ENCODE data around the gene TMOD4. TPM values are rescaled to one million over a fixed set of nuclear protein-coding genes. Genes with fewer than 3 reads are reported as not detected.
A peak's percentile ranks its signal among the peaks of the same experiment; 100 is the strongest.

The TMOD4 gene
- total and polyA plus RNA-seq, 3 experiments from 2014 or later, result 1.0 to 3.7 (median 2.4) TPM

DNA sequence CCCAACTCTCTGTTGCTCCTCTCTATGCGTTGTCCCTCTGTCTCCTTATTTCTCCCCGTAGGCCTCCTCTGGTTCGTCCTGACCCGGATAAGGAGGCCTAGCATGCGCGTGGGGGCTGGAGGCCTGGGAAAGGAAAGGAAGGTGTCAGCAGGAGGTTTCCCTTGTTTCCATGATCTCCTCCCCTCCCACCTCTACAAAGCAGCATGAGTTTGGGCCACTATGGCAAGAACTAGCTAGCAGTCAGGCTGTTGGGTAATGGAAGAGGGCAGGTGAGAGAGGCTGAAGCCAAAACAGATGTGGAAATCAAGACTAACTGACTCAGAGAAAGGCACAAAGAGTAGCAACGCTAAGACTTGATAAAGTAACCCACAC lies 28.7 kb downstream of the TMOD4 start:
- Mint-ChIP-seq H3K36me3 (peaks cover 0 to 3% (median 0%) of the 10 kb centered on the region in 3 donors), H3K4me3 (peak overlapping the region; percentile 85 to 97 (median 96)), H3K27me3 (no peaks in the 10 kb centered on the region), H3K4me1 (peaks cover 10 to 24% (median 18%) of the 10 kb centered on the region in 3 donors), H3K9me3 (no peaks in the 10 kb centered on the region), H3K27ac (peak overlapping the region in 7 of 8 donors; percentile 55 to 97 (median 89))
- H3K36me3 ChIP-seq (ENCODE audit: insufficient read depth, low read length), result no peaks in the 10 kb centered on the region
- POLR2A ChIA-PET, result interaction anchor here (0.7 kb wide), 1 partner anchor 10 kb away, joined by 4 read pairs; no protein-coding TSS in a partner anchor
- H3K27me3 ChIP-seq (ENCODE audit: insufficient read depth, low read length, poor library complexity, severe bottlenecking), result no peaks in the 10 kb centered on the region
- CTCF ChIA-PET, result interaction anchor here (0.9 to 2.2 kb wide), 2 partner anchors 47 to 123 kb away, joined by 3 to 6 read pairs; no protein-coding TSS in a partner anchor
- H3K9me3 ChIP-seq (ENCODE audit: low read length), result no peaks in the 10 kb centered on the region
- H3K4me3 ChIP-seq (ENCODE audit: low read length), result peak overlapping the region; percentile 92
- peak overlapping the region; percentile 24 for H3K27ac ChIP-seq (ENCODE audit: low read depth, low read length)
- peaks cover 18% of the 10 kb centered on the region for H3K4me1 ChIP-seq (ENCODE audit: insufficient read depth, low read length)
- no peak for DNase-seq

GRCh38 chr1:151146412-151147131 lies 29.2 kb downstream of the TMOD4 start, which contains the start of gene SEMA6C:
SEMA6C (minus strand) TSS chr1:151146631; CDS start chr1:151142621, 4,010 bp downstream.
- Histone ChIP-seq H3K36me3 (ENCODE audit: insufficient read depth, low read length) (no peaks in the 10 kb centered on the region), H3K9me3 (ENCODE audit: low read length) (no peaks in the 10 kb centered on the region), H3K4me1 (ENCODE audit: insufficient read depth, low read length) (peaks cover 18% of the 10 kb centered on the region), H3K4me3 (ENCODE audit: low read length) (peak within 1 kb of the TSS; percentile 92), H3K27me3 (ENCODE audit: insufficient read depth, low read length, poor library complexity, severe bottlenecking) (no peaks in the 10 kb centered on the region), H3K27ac (ENCODE audit: low read depth, low read length) (peak within 1 kb of the TSS; percentile 61)
- Mint-ChIP-seq H3K36me3 (peaks cover 0 to 3% (median 0%) of the 10 kb centered on the region in 3 donors), H3K4me1 (peaks cover 10 to 24% (median 18%) of the 10 kb centered on the region in 3 donors), H3K27ac (peak within 1 kb of the TSS in 7 of 8 donors; percentile 55 to 97 (median 89)), H3K9me3 (no peaks in the 10 kb centered on the region), H3K27me3 (no peaks in the 10 kb centered on the region), H3K4me3 (peak within 1 kb of the TSS; percentile 85 to 97 (median 96))
- POLR2A ChIA-PET, result interaction anchor here (0.7 kb wide), 1 partner anchor 10 kb away, joined by 4 read pairs; no protein-coding TSS in a partner anchor
- CTCF ChIA-PET, result interaction anchor here (0.9 to 2.2 kb wide), 2 partner anchors 47 to 122 kb away, joined by 3 to 6 read pairs; no protein-coding TSS in a partner anchor
- DNase-seq, result peak; percentile 79 to 90 (median 86)

DNA sequence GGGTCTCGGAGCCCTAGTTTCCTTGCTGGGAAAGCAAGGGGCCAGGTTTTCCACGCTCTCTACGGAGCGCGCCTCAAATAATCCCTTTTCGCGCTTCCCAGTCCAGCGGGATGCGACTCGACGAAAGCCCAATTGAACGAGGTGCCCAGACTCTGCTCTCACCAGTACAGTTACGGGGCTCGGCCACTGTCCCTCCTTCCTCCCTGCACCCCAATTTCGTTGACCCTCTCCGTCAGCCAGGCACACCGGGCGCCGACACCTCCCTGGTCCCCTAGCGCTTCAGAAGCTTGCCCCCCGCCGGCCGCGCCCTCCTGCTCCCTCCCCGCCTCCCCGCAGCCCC lies 29.7 kb downstream of the TMOD4 start:
- H3K4me1 ChIP-seq (ENCODE audit: insufficient read depth, low read length), result peaks cover 18% of the 10 kb centered on the region
- ChIA-PET CTCF (no interaction called here), POLR2A (no interaction called here)
- Mint-ChIP-seq H3K4me3 (peak overlapping the region; percentile 85 to 97 (median 96)), H3K27ac (peak overlapping the region in 3 of 8 donors; percentile 37 to 86 (median 81)), H3K4me1 (peaks cover 10 to 24% (median 18%) of the 10 kb centered on the region in 3 donors), H3K27me3 (no peaks in the 10 kb centered on the region), H3K9me3 (no peaks in the 10 kb centered on the region), H3K36me3 (peaks cover 0 to 3% (median 0%) of the 10 kb centered on the region in 3 donors)
- no peaks in the 10 kb centered on the region for H3K9me3 ChIP-seq (ENCODE audit: low read length)
- H3K27me3 ChIP-seq (ENCODE audit: insufficient read depth, low read length, poor library complexity, severe bottlenecking), result no peaks in the 10 kb centered on the region
- no peak for DNase-seq
- peak overlapping the region; percentile 61 for H3K27ac ChIP-seq (ENCODE audit: low read depth, low read length)
- H3K4me3 ChIP-seq (ENCODE audit: low read length), result peak overlapping the region; percentile 92
- H3K36me3 ChIP-seq (ENCODE audit: insufficient read depth, low read length), result no peaks in the 10 kb centered on the region

DNA sequence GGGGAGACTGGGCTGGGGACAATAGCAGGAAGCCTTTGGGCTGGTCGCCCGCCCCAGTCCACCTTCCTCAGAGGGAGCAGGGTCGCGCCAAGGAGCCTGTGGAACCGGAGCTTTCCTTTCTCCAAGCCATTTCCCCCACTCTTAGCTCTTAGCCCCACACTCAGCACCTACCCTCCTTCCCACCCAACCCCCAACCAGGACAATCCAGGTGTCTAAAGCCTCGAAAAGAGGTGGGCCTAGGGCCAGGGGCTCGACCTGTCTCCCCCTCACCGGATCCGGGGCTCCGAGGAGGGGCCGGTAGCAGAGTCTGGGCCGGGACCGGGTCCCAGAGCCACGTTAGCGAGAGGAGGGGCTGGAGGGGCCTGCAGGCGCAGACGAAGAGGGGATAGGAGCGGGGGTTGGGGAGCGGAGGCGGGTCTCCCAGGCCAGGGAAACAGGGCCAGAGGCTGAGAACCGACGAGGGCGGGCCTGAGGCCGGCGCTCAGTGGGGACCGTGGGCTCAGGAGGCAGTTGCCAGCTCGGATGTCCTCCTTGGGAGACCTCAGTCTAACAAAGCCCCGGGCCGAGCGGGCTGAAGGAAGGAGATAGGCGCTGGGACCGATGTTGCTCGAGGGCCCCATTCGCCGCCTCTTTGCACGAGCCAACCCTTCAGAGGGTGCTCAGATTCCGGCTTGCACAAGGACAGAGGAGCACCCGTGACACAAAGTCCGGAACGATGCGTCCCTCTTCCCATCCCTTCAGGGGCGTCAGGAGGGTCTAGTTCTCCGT lies 30.3 kb downstream of the TMOD4 start:
- ChIA-PET POLR2A (no interaction called here), CTCF (interaction anchor here (1.0 to 1.8 kb wide), 2 partner anchors 46 to 74 kb away, joined by 3 to 4 read pairs; partner anchors contain the start of gene GABPB2)
- peaks cover 10 to 24% (median 18%) of the 10 kb centered on the region in 3 donors for H3K4me1 Mint-ChIP-seq
- peaks cover 0 to 3% (median 0%) of the 10 kb centered on the region in 3 donors for H3K36me3 Mint-ChIP-seq
- no peaks in the 10 kb centered on the region for H3K27me3 ChIP-seq (ENCODE audit: insufficient read depth, low read length, poor library complexity, severe bottlenecking)
- no peaks in the 10 kb centered on the region for H3K9me3 ChIP-seq (ENCODE audit: low read length)
- H3K9me3 Mint-ChIP-seq, result no peaks in the 10 kb centered on the region
- H3K36me3 ChIP-seq (ENCODE audit: insufficient read depth, low read length), result no peaks in the 10 kb centered on the region
- peak overlapping the region in 3 of 8 donors; percentile 37 to 81 (median 60) for H3K27ac Mint-ChIP-seq
- H3K27me3 Mint-ChIP-seq, result no peaks in the 10 kb centered on the region
- peak overlapping the region; percentile 92 for H3K4me3 ChIP-seq (ENCODE audit: low read length)
- no peak overlapping the region for H3K27ac ChIP-seq (ENCODE audit: low read depth, low read length)
- H3K4me1 ChIP-seq (ENCODE audit: insufficient read depth, low read length), result peaks cover 18% of the 10 kb centered on the region
- peak in 1 of 5 donors; percentile 17 for DNase-seq
- peak overlapping the region; percentile 85 to 97 (median 96) for H3K4me3 Mint-ChIP-seq

DNA sequence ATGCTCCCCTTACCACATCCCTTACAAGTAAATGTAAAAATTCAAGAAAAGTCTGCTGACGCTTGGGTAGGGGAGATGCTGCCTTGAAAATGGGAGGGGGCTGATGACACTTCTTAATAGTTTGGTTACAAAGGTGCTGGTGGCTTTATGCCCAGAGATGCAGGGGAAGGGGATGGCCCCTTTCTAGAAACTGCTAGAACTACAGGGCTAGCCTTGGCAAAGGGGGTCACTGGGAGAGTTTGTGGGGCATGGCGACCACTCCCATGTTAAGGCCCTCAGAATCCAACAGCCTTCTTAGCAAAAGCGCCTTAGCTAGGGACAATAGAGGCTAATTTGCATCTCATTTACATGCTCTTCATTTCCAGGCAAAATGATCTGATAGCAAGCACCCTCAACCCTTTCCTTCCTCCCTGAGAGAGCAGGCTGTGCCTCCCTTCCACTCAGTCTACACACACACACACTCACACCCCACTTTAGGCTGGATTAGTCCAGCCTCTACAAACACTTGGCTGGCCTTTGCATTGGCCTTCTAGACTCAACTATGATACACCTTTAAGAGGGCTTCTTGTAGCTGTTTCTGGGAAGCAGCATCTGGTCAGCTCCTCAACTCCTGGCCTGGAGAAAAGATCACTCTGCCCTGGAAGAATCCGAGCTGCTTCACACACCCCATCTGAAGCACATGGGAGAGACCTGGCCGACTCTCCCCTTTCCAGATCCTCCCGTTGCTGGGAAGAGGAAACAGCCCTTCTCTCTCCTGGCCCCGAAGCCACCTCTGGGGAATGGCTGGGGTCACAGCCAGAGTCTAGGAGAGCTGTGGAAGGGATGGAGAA lies 31.1 kb downstream of the TMOD4 start:
- H3K4me1 Mint-ChIP-seq, result peaks cover 10 to 24% (median 18%) of the 10 kb centered on the region in 3 donors
- Histone ChIP-seq H3K4me1 (ENCODE audit: insufficient read depth, low read length) (peaks cover 18% of the 10 kb centered on the region), H3K27me3 (ENCODE audit: insufficient read depth, low read length, poor library complexity, severe bottlenecking) (no peaks in the 10 kb centered on the region), H3K9me3 (ENCODE audit: low read length) (no peaks in the 10 kb centered on the region), H3K27ac (ENCODE audit: low read depth, low read length) (no peak overlapping the region), H3K36me3 (ENCODE audit: insufficient read depth, low read length) (no peaks in the 10 kb centered on the region), H3K4me3 (ENCODE audit: low read length) (no peak overlapping the region)
- ChIA-PET POLR2A (no interaction called here), CTCF (interaction anchor here (1.0 to 2.1 kb wide), 3 partner anchors 11 to 73 kb away, joined by 3 to 8 read pairs (median 4); partner anchors contain the start of gene GABPB2)
- DNase-seq, result no peak
- H3K27ac Mint-ChIP-seq, result peak overlapping the region in 2 of 8 donors; percentile 24 to 43
- no peaks in the 10 kb centered on the region for H3K27me3 Mint-ChIP-seq
- no peaks in the 10 kb centered on the region for H3K9me3 Mint-ChIP-seq
- peak overlapping the region; percentile 7 to 79 (median 41) for H3K4me3 Mint-ChIP-seq
- peaks cover 0 to 3% (median 0%) of the 10 kb centered on the region in 3 donors for H3K36me3 Mint-ChIP-seq

GRCh38 chr1:151143986-151144385 lies 31.8 kb downstream of the TMOD4 start:
- Mint-ChIP-seq H3K27ac (peak overlapping the region in 1 of 8 donors; percentile 89), H3K9me3 (no peaks in the 10 kb centered on the region), H3K36me3 (peaks cover 0 to 3% (median 0%) of the 10 kb centered on the region in 3 donors), H3K27me3 (no peaks in the 10 kb centered on the region), H3K4me3 (peak overlapping the region in 3 of 7 donors; percentile 15 to 79 (median 78)), H3K4me1 (peaks cover 10 to 24% (median 18%) of the 10 kb centered on the region in 3 donors)
- POLR2A ChIA-PET, result no interaction called here
- peaks cover 18% of the 10 kb centered on the region for H3K4me1 ChIP-seq (ENCODE audit: insufficient read depth, low read length)
- H3K27ac ChIP-seq (ENCODE audit: low read depth, low read length), result no peak overlapping the region
- DNase-seq, result no peak
- no peak overlapping the region for H3K4me3 ChIP-seq (ENCODE audit: low read length)
- no peaks in the 10 kb centered on the region for H3K9me3 ChIP-seq (ENCODE audit: low read length)
- CTCF ChIA-PET, result interaction anchor here (1.2 to 2.1 kb wide), 3 partner anchors 11 to 73 kb away, joined by 3 to 8 read pairs (median 4); partner anchors contain the start of gene GABPB2
- no peaks in the 10 kb centered on the region for H3K36me3 ChIP-seq (ENCODE audit: insufficient read depth, low read length)
- H3K27me3 ChIP-seq (ENCODE audit: insufficient read depth, low read length, poor library complexity, severe bottlenecking), result no peaks in the 10 kb centered on the region

GRCh38 chr1:151143057-151143435 lies 32.7 kb downstream of the TMOD4 start:
- H3K36me3 ChIP-seq (ENCODE audit: insufficient read depth, low read length), result no peaks in the 10 kb centered on the region
- Mint-ChIP-seq H3K4me3 (peak overlapping the region in 1 of 7 donors; percentile 44), H3K9me3 (no peaks in the 10 kb centered on the region), H3K36me3 (peaks cover 0 to 3% (median 0%) of the 10 kb centered on the region in 3 donors), H3K27me3 (no peaks in the 10 kb centered on the region), H3K27ac (no peak overlapping the region), H3K4me1 (peaks cover 10 to 24% (median 18%) of the 10 kb centered on the region in 3 donors)
- H3K4me1 ChIP-seq (ENCODE audit: insufficient read depth, low read length), result peaks cover 18% of the 10 kb centered on the region
- no peak for DNase-seq
- H3K27ac ChIP-seq (ENCODE audit: low read depth, low read length), result no peak overlapping the region
- H3K4me3 ChIP-seq (ENCODE audit: low read length), result no peak overlapping the region
- H3K27me3 ChIP-seq (ENCODE audit: insufficient read depth, low read length, poor library complexity, severe bottlenecking), result no peaks in the 10 kb centered on the region
- no peaks in the 10 kb centered on the region for H3K9me3 ChIP-seq (ENCODE audit: low read length)
- ChIA-PET CTCF (interaction anchor here (1.2 to 2.4 kb wide), 3 partner anchors 12 to 43 kb away, joined by 3 to 9 read pairs (median 8); no protein-coding TSS in a partner anchor), POLR2A (no interaction called here)
